SK-N-SH treated with all-trans-retinoic acid at 6 μM for 48 hours (cell line): ENCODE measurements around the gene MDGA2.

Experiments used
- ATAC-seq: fragments of 200-7000 bp; cut with Tn5 transposase; 3 replicates; pipeline ENCODE4 v1.9.1; 2020; ENCODE audit warnings: mild to moderate bottlenecking, moderate library complexity
- ARNTL ChIP-seq: fragments of 450-650 bp; formaldehyde crosslinking; IDR thresholded peaks from 2 replicates; pipeline ENCODE4 v1.5.0; 2020; ENCODE audit warnings: low read depth, mild to moderate bottlenecking, moderate library complexity, borderline replicate concordance
- BACH2 ChIP-seq: fragments of 250-450 bp; sonication (Bioruptor Pico); IDR thresholded peaks from 2 replicates; pipeline ENCODE4 v1.9.0; 2021; ENCODE audit warnings: mild to moderate bottlenecking, borderline replicate concordance
- CSDC2 ChIP-seq: fragments of 250-450 bp; sonication (Bioruptor Pico); IDR thresholded peaks from 2 replicates; pipeline ENCODE4 v1.5.0; 2020; ENCODE audit warnings: mild to moderate bottlenecking, moderate library complexity
- ESRRG ChIP-seq: fragments of 250-450 bp; sonication (Bioruptor Pico); IDR thresholded peaks from 2 replicates; pipeline ENCODE4 v1.6.1; 2021; ENCODE audit warnings: mild to moderate bottlenecking
- GLIS3 ChIP-seq: fragments of 250-450 bp; sonication (Bioruptor Pico); IDR thresholded peaks from 2 replicates; pipeline ENCODE4 v1.5.0; 2020; ENCODE audit warnings: mild to moderate bottlenecking, moderate library complexity
- ISL1 ChIP-seq: fragments of 250-450 bp; sonication (Bioruptor Pico); IDR thresholded peaks from 2 replicates; pipeline ENCODE4 v2.1.2; 2022; ENCODE audit warnings: mild to moderate bottlenecking, moderate library complexity
- OSR1 ChIP-seq: fragments of 250-450 bp; sonication (Bioruptor Pico); IDR thresholded peaks from 2 replicates; pipeline ENCODE4 v1.8.0; 2022; ENCODE audit warnings: moderate library complexity, mild to moderate bottlenecking, inconsistent platforms
- PPARA ChIP-seq: fragments of 250-450 bp; sonication (Bioruptor Pico); IDR thresholded peaks from 2 replicates; pipeline ENCODE4 v1.5.0; 2020; ENCODE audit warnings: mild to moderate bottlenecking, borderline replicate concordance
- RARB ChIP-seq: fragments of 250-450 bp; sonication (Bioruptor Pico); IDR thresholded peaks from 2 replicates; pipeline ENCODE4 v1.8.0; 2021; ENCODE audit warnings: mild to moderate bottlenecking, moderate library complexity
- SNAI2 ChIP-seq: fragments of 250-450 bp; sonication (Bioruptor Pico); IDR thresholded peaks from 2 replicates; pipeline ENCODE4 v1.5.0; 2020; ENCODE audit warnings: mild to moderate bottlenecking, moderate library complexity
- TCF4 ChIP-seq: fragments of 250-450 bp; sonication (Bioruptor Pico); IDR thresholded peaks from 2 replicates; pipeline ENCODE4 v1.8.0; 2021; ENCODE audit warnings: mild to moderate bottlenecking, moderate library complexity, borderline replicate concordance
- TOX ChIP-seq: fragments of 250-450 bp; sonication (Bioruptor Pico); IDR thresholded peaks from 2 replicates; pipeline ENCODE4 v1.8.0; 2021; ENCODE audit warnings: mild to moderate bottlenecking, moderate library complexity, borderline replicate concordance
- ZC3H10 ChIP-seq: fragments of 250-450 bp; sonication (Bioruptor Pico); IDR thresholded peaks from 2 replicates; pipeline ENCODE4 v1.5.1; 2021; ENCODE audit warnings: mild to moderate bottlenecking, moderate library complexity
- ZFP3 ChIP-seq: fragments of 250-450 bp; sonication (Bioruptor Pico); IDR thresholded peaks from 2 replicates; pipeline ENCODE4 v1.5.0; 2020; ENCODE audit warnings: mild to moderate bottlenecking, moderate library complexity
- ZFP30 ChIP-seq: fragments of 450-650 bp; formaldehyde crosslinking; IDR thresholded peaks from 2 replicates; pipeline ENCODE4 v1.5.0; 2022; ENCODE audit warnings: mild to moderate bottlenecking, moderate library complexity
- ZNF8 ChIP-seq: fragments of 450-650 bp; formaldehyde crosslinking; IDR thresholded peaks from 2 replicates; pipeline ENCODE4 v1.5.0; 2020; ENCODE audit warnings: mild to moderate bottlenecking, moderate library complexity
- TF ChIP-seq, protein P1 (sequence below): fragments of 250-450 bp; sonication (Bioruptor Pico); IDR thresholded peaks from 2 replicates; pipeline ENCODE4 v1.5.1; 2021; ENCODE audit warnings: mild to moderate bottlenecking, moderate library complexity
- TF ChIP-seq, protein P2 (sequence below): fragments of 250-450 bp; sonication (Bioruptor Pico); IDR thresholded peaks from 2 replicates; pipeline ENCODE4 v1.5.1; 2020; ENCODE audit warnings: low read depth, mild to moderate bottlenecking, moderate library complexity
- TF ChIP-seq, protein P3 (sequence below): fragments of 250-450 bp; sonication (Bioruptor Pico); IDR thresholded peaks from 2 replicates; pipeline ENCODE4 v1.5.0; 2020; ENCODE audit warnings: mild to moderate bottlenecking, moderate library complexity
- TF ChIP-seq, protein P4 (sequence below): fragments of 250-450 bp; sonication (Bioruptor Pico); IDR thresholded peaks from 2 replicates; pipeline ENCODE4 v1.8.0; 2021; ENCODE audit warnings: low read depth, mild to moderate bottlenecking, moderate library complexity, borderline replicate concordance
- TF ChIP-seq, protein P5 (sequence below): fragments of 250-450 bp; sonication (Bioruptor Pico); IDR thresholded peaks from 2 replicates; pipeline ENCODE4 v1.8.0; 2020; ENCODE audit warnings: mild to moderate bottlenecking, moderate library complexity, borderline replicate concordance

The MDGA2 gene

DNA sequence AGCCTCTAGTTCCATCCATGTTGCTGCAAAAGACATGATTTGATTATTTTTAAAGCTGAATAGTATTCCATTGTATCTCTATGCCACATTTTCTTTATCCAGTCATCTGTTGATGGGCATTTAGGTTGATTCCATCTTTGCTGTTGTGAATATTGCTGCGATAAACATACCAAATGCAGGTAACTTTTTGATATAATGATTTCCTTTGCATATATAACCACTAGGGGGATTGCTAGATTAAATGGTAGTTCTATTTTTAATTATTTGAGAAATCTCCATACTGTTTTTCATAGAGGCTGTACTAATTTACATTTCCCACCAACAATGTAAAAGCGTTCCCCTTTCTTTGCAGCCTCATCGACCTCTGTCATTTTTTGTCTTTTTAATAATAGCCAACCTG is 342.5 kb downstream of the MDGA2 start:
- TF ChIP-seq TOX (CRISPR knock-in tag) (no peak), ZNF8 (no peak), GLIS3 (CRISPR knock-in tag) (no peak), ZC3H10 (CRISPR knock-in tag) (no peak), OSR1 (no peak), ESRRG (no peak), RARB (CRISPR knock-in tag) (no peak), BACH2 (no peak), ARNTL (no peak), CSDC2 (CRISPR knock-in tag) (no peak), PPARA (no peak), SNAI2 (CRISPR knock-in tag) (no peak), ZFP3 (CRISPR knock-in tag) (no peak), ISL1 (CRISPR knock-in tag) (no peak), TCF4 (no peak)
- TF ChIP-seq, protein P1, sequence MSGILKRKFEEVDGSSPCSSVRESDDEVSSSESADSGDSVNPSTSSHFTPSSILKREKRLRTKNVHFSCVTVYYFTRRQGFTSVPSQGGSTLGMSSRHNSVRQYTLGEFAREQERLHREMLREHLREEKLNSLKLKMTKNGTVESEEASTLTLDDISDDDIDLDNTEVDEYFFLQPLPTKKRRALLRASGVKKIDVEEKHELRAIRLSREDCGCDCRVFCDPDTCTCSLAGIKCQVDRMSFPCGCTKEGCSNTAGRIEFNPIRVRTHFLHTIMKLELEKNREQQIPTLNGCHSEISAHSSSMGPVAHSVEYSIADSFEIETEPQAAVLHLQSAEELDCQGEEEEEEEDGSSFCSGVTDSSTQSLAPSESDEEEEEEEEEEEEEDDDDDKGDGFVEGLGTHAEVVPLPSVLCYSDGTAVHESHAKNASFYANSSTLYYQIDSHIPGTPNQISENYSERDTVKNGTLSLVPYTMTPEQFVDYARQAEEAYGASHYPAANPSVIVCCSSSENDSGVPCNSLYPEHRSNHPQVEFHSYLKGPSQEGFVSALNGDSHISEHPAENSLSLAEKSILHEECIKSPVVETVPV, result no peak
- TF ChIP-seq, protein P2, sequence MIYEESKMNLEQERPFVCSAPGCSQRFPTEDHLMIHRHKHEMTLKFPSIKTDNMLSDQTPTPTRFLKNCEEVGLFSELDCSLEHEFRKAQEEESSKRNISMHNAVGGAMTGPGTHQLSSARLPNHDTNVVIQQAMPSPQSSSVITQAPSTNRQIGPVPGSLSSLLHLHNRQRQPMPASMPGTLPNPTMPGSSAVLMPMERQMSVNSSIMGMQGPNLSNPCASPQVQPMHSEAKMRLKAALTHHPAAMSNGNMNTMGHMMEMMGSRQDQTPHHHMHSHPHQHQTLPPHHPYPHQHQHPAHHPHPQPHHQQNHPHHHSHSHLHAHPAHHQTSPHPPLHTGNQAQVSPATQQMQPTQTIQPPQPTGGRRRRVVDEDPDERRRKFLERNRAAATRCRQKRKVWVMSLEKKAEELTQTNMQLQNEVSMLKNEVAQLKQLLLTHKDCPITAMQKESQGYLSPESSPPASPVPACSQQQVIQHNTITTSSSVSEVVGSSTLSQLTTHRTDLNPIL (CRISPR knock-in tag), result no peak
- TF ChIP-seq, protein P3, sequence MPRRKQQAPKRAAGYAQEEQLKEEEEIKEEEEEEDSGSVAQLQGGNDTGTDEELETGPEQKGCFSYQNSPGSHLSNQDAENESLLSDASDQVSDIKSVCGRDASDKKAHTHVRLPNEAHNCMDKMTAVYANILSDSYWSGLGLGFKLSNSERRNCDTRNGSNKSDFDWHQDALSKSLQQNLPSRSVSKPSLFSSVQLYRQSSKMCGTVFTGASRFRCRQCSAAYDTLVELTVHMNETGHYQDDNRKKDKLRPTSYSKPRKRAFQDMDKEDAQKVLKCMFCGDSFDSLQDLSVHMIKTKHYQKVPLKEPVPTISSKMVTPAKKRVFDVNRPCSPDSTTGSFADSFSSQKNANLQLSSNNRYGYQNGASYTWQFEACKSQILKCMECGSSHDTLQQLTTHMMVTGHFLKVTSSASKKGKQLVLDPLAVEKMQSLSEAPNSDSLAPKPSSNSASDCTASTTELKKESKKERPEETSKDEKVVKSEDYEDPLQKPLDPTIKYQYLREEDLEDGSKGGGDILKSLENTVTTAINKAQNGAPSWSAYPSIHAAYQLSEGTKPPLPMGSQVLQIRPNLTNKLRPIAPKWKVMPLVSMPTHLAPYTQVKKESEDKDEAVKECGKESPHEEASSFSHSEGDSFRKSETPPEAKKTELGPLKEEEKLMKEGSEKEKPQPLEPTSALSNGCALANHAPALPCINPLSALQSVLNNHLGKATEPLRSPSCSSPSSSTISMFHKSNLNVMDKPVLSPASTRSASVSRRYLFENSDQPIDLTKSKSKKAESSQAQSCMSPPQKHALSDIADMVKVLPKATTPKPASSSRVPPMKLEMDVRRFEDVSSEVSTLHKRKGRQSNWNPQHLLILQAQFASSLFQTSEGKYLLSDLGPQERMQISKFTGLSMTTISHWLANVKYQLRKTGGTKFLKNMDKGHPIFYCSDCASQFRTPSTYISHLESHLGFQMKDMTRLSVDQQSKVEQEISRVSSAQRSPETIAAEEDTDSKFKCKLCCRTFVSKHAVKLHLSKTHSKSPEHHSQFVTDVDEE (CRISPR knock-in tag), result no peak
- ATAC-seq, result no peak

DNA sequence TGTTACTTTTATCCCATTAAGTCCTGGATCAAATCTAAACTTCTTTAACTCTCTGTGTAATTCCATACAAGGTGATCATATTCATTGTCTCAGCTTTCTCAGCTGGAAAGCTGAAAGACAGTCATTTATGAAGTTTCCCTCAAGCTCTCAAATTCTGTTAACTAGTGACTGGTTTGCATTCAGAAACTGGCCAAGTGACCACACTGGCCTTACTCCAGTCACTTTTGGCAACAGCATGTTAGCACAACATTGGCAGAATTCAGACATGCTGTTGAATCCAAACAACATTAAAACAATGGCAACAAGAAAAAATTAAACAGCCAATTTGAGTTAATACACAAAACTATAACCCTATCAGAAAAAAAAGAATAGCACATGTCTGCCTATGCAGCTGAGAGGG is 343.3 kb downstream of the MDGA2 start:
- no peak for ATAC-seq
- no peak for TF ChIP-seq ESRRG
- TF ChIP-seq ZNF8, result no peak
- TF ChIP-seq, protein P2 (CRISPR knock-in tag), result no peak

DNA sequence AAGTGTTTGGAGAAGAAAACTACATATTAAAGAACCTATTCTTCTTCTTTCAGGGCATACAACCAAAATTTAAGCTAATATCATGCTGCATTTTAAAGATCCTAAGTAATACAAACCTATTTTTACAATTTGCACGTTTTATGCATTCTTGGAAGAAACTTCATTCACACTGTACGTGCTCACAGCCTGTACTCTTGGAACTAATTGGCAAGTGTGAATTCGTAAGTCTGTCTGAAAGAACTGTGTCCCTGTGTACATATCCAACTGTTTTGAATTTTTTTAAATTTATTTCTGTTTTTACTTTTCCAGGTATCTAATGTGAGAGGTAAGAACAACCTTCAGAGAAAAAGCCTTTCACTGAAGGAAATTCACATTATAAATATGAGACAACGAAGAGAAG is 347.0 kb downstream of the MDGA2 start:
- ATAC-seq, result no peak
- TF ChIP-seq CSDC2 (CRISPR knock-in tag) (no peak), TOX (CRISPR knock-in tag) (no peak), PPARA (no peak), TCF4 (no peak), ZFP30 (CRISPR knock-in tag) (no peak), ARNTL (no peak), ESRRG (no peak), RARB (CRISPR knock-in tag) (no peak), ZC3H10 (CRISPR knock-in tag) (no peak), GLIS3 (CRISPR knock-in tag) (no peak), ISL1 (CRISPR knock-in tag) (no peak), BACH2 (no peak)
- TF ChIP-seq, protein P3 (CRISPR knock-in tag), result no peak
- TF ChIP-seq, protein P2 (CRISPR knock-in tag), result no peak
- TF ChIP-seq, protein P1, result no peak
- TF ChIP-seq, protein P4, sequence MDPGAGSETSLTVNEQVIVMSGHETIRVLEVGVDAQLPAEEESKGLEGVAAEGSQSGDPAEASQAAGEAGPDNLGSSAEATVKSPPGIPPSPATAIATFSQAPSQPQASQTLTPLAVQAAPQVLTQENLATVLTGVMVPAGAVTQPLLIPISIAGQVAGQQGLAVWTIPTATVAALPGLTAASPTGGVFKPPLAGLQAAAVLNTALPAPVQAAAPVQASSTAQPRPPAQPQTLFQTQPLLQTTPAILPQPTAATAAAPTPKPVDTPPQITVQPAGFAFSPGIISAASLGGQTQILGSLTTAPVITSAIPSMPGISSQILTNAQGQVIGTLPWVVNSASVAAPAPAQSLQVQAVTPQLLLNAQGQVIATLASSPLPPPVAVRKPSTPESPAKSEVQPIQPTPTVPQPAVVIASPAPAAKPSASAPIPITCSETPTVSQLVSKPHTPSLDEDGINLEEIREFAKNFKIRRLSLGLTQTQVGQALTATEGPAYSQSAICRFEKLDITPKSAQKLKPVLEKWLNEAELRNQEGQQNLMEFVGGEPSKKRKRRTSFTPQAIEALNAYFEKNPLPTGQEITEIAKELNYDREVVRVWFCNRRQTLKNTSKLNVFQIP (CRISPR knock-in tag), result no peak
- TF ChIP-seq, protein P5, sequence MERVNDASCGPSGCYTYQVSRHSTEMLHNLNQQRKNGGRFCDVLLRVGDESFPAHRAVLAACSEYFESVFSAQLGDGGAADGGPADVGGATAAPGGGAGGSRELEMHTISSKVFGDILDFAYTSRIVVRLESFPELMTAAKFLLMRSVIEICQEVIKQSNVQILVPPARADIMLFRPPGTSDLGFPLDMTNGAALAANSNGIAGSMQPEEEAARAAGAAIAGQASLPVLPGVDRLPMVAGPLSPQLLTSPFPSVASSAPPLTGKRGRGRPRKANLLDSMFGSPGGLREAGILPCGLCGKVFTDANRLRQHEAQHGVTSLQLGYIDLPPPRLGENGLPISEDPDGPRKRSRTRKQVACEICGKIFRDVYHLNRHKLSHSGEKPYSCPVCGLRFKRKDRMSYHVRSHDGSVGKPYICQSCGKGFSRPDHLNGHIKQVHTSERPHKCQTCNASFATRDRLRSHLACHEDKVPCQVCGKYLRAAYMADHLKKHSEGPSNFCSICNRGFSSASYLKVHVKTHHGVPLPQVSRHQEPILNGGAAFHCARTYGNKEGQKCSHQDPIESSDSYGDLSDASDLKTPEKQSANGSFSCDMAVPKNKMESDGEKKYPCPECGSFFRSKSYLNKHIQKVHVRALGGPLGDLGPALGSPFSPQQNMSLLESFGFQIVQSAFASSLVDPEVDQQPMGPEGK (CRISPR knock-in tag), result no peak
